Measurements from ENCODE around the gene SCAMP4.
A peak's percentile ranks its signal among the peaks of the same experiment; 100 is the strongest.
"Not testable (repeated sequence)": the region's sequence is repeated elsewhere in the genome, so short reads cannot be mapped to it uniquely, and the experiment has no call there.

Gene SCAMP4

DNA sequence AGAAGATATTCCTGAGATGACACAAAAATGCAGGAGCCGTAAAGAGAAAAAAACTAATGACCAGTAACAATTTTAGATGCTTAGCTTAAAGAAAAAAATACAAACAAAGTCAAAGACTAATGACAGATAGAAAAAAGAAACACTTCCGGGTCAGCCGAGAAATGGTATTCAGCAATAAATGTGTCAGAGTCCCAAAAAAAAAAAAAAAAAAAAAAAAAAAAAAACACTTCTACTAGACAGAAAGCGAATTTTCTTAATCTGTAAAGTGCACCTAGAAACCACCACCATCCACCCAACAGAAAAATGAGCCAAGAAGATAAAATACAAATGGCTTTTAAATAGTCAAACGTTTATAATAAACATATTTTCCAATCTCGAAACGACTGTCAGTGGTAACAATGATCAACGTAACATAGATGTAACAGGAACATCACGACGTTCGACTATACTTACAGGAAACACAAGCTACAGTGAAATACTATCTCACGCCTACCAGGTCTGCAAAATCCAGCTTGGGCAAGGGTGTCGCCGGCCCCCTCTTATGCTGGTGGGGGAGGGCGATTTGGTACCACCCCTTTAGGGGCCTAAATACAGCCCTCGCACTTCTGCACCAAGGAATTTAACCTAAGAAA, 30.5 kb upstream of the SCAMP4 start:
- no peak overlapping the region for H2BK12ac ChIP-seq (ENCODE audit: low read length in 2 of 2)
- H3K4me1 ChIP-seq (ENCODE audit: control insufficient read depth, insufficient read depth, low read depth, low read length) = peaks cover 20% of the 10 kb centered on the region
- 28% methylated on average over 15 of the region's 16 CpGs for WGBS
- no peaks in the 10 kb centered on the region for H3K9me3 ChIP-seq (ENCODE audit: control insufficient read depth, low read length)
- H3K23ac ChIP-seq (ENCODE audit: low read length in 2 of 2) = no peak overlapping the region
- peak overlapping the region in 1 of 2 experiments; percentile 37 for H3K14ac ChIP-seq (ENCODE audit: low read length in 2 of 2)
- peak overlapping the region; percentile 58 for H2AK5ac ChIP-seq (ENCODE audit: low read length, severe bottlenecking)
- no peak overlapping the region for H2BK15ac ChIP-seq (ENCODE audit: low read depth, poor library complexity, severe bottlenecking)
- peak overlapping the region; percentile 98 for H3K9ac ChIP-seq (ENCODE audit: low read length)
- peak overlapping the region in 1 of 2 experiments; percentile 30 for H3K4ac ChIP-seq (ENCODE audit: low read depth in 1 of 2, low read length in 2 of 2)
- H3K4me3 ChIP-seq (ENCODE audit: insufficient read depth in 1 of 2, low read depth in 1 of 2, low read length in 2 of 2) = peak overlapping the region; percentile 49 to 98
- H3K36me3 ChIP-seq (ENCODE audit: control insufficient read depth in 1 of 2, insufficient read depth in 2 of 2, low read depth in 1 of 2, low read length in 2 of 2) = peaks cover 10 to 45% of the 10 kb centered on the region in 2 experiments
- no peak overlapping the region for H4K8ac ChIP-seq (ENCODE audit: low read length)
- no peak overlapping the region for H2AFZ ChIP-seq (ENCODE audit: low read depth, low read length)
- H3K27me3 ChIP-seq (ENCODE audit: control insufficient read depth in 1 of 2, insufficient read depth in 1 of 2, low read length in 2 of 2) = no peaks in the 10 kb centered on the region
- no peak overlapping the region for H3K27ac ChIP-seq (ENCODE audit: low read length, poor library complexity, severe bottlenecking)
- H3K4me2 ChIP-seq (ENCODE audit: low read length, poor library complexity, severe bottlenecking) = peak overlapping the region; percentile 94
- H3K18ac ChIP-seq (ENCODE audit: low read depth in 1 of 2, low read length in 2 of 2) = peak overlapping the region in 1 of 2 experiments; percentile 7
- H2BK5ac ChIP-seq (ENCODE audit: low read depth, low read length, poor library complexity, severe bottlenecking) = no peak overlapping the region
- H3K79me1 ChIP-seq (replicated peaks; ENCODE audit: low read length, poor library complexity, severe bottlenecking) = peaks cover 26% of the 10 kb centered on the region
- DNase-seq = peak; percentile 40
- H4K91ac ChIP-seq (ENCODE audit: low read length) = no peak overlapping the region
- H2BK120ac ChIP-seq (ENCODE audit: low read depth, low read length) = no peak overlapping the region

DNA sequence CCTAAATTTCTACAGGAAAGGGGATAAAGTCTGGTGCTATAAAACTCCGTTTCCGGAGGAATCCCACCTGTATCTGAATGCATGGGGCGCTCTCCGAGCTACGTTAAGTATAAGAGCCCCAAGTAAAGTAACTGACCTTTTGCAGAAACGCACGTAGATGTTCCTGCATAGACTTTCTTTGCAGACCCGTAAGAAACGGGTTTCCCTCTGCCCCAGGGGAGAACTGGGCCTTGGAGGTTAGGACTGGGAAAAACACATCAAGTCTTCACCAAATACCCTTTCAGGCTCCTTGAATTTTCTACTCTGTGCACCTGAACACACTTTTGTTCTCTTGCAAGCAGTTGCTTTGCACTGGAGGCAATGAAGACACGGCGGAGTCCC, 29.9 kb upstream of the SCAMP4 start:
- not testable (repeated sequence) for H4K8ac ChIP-seq (ENCODE audit: low read length); H2AFZ ChIP-seq (ENCODE audit: low read depth, low read length); H3K9me3 ChIP-seq (ENCODE audit: control insufficient read depth, low read length); H2BK5ac ChIP-seq (ENCODE audit: low read depth, low read length, poor library complexity, severe bottlenecking); H2BK120ac ChIP-seq (ENCODE audit: low read depth, low read length); H4K91ac ChIP-seq (ENCODE audit: low read length); H3K23ac ChIP-seq (ENCODE audit: low read length in 2 of 2); DNase-seq; H2AK5ac ChIP-seq (ENCODE audit: low read length, severe bottlenecking); H2BK15ac ChIP-seq (ENCODE audit: low read depth, poor library complexity, severe bottlenecking); H3K27me3 ChIP-seq (ENCODE audit: control insufficient read depth in 1 of 2, insufficient read depth in 1 of 2, low read length in 2 of 2)
- Histone ChIP-seq H3K9ac (ENCODE audit: low read length) (peak overlapping the region; percentile 98), H3K4me2 (ENCODE audit: low read length, poor library complexity, severe bottlenecking) (peak overlapping the region; percentile 94), H3K79me1 (replicated peaks; ENCODE audit: low read length, poor library complexity, severe bottlenecking) (peaks cover 26% of the 10 kb centered on the region), H3K4me1 (ENCODE audit: control insufficient read depth, insufficient read depth, low read depth, low read length) (peaks cover 20% of the 10 kb centered on the region), H3K4me3 (ENCODE audit: insufficient read depth in 1 of 2, low read depth in 1 of 2, low read length in 2 of 2) (peak overlapping the region; percentile 75 to 98), H3K18ac (ENCODE audit: low read depth in 1 of 2, low read length in 2 of 2) (peak overlapping the region in 1 of 2 experiments; percentile 65), H3K14ac (ENCODE audit: low read length in 2 of 2) (peak overlapping the region in 1 of 2 experiments; percentile 85), H3K36me3 (ENCODE audit: control insufficient read depth in 1 of 2, insufficient read depth in 2 of 2, low read depth in 1 of 2, low read length in 2 of 2) (peaks cover 8 to 48% of the 10 kb centered on the region in 2 experiments), H3K27ac (ENCODE audit: low read length, poor library complexity, severe bottlenecking) (peak overlapping the region; percentile 17), H2BK12ac (ENCODE audit: low read length in 2 of 2) (peak overlapping the region in 1 of 2 experiments; percentile 11), H3K4ac (ENCODE audit: low read depth in 1 of 2, low read length in 2 of 2) (peak overlapping the region in 1 of 2 experiments; percentile 3)
- 1% methylated on average over 11 of the region's 11 CpGs for WGBS

DNA sequence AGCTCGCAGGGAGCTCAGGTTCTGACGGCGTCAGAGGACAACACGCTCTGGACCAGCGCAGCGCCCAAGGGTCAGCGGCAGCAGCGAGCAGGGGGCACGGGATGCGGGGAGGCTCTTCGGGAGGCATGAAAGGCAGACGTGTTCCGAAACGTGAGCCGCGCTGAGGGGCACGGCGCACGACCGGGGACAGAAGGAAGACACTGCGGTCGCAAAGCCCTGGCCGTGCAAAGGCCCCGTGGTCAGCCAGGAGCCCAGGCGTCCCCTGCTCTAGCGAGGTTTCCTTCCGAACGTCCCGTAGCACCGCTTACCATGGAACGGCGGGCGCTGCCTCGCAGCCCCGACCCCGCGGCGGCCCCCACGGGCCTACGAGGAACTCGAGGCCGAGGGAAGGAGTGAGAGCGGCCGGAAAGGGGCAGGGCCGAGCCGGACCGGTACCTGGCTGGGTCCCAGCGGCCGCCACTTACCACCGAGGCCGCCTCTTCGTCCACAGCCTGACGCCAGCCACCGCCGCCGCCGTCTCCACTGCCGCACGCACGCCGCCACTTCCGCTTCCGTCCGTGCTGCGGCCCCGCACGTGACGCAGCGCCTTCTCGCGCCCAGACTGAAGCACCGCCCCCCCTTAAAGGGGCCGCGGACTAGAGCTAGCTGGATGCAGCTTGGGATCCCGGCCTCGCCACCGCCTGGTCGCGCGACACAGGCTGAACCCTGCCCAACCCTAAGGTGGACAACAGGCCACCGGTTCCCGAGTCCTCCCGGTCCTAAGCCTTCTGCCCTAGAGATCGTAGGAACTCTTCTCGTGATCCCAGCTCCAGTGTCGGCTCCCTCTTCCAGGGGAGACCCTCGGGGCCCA, 29.3 kb upstream of the SCAMP4 start:
- no peaks in the 10 kb centered on the region for H3K9me3 ChIP-seq (ENCODE audit: control insufficient read depth, low read length)
- peak overlapping the region in 1 of 2 experiments; percentile 100 for H3K23ac ChIP-seq (ENCODE audit: low read length in 2 of 2)
- no peaks in the 10 kb centered on the region for H3K27me3 ChIP-seq (ENCODE audit: control insufficient read depth in 1 of 2, insufficient read depth in 1 of 2, low read length in 2 of 2)
- H3K79me1 ChIP-seq (replicated peaks; ENCODE audit: low read length, poor library complexity, severe bottlenecking) = peaks cover 29% of the 10 kb centered on the region
- peak overlapping the region; percentile 75 to 98 for H3K4me3 ChIP-seq (ENCODE audit: insufficient read depth in 1 of 2, low read depth in 1 of 2, low read length in 2 of 2)
- WGBS = under 1% methylated on average over 84 of the region's 87 CpGs
- H3K14ac ChIP-seq (ENCODE audit: low read length in 2 of 2) = peak overlapping the region in 1 of 2 experiments; percentile 85
- H3K9ac ChIP-seq (ENCODE audit: low read length) = peak overlapping the region; percentile 98
- H2BK5ac ChIP-seq (ENCODE audit: low read depth, low read length, poor library complexity, severe bottlenecking) = peak overlapping the region; percentile 36
- peak overlapping the region; percentile 95 for H4K91ac ChIP-seq (ENCODE audit: low read length)
- peak overlapping the region; percentile 11 to 96 for H2BK12ac ChIP-seq (ENCODE audit: low read length in 2 of 2)
- peak overlapping the region; percentile 29 for H2BK15ac ChIP-seq (ENCODE audit: low read depth, poor library complexity, severe bottlenecking)
- H2AFZ ChIP-seq (ENCODE audit: low read depth, low read length) = peak overlapping the region; percentile 78
- peak overlapping the region; percentile 99 for H4K8ac ChIP-seq (ENCODE audit: low read length)
- peak overlapping the region; percentile 17 for H3K27ac ChIP-seq (ENCODE audit: low read length, poor library complexity, severe bottlenecking)
- H3K36me3 ChIP-seq (ENCODE audit: control insufficient read depth in 1 of 2, insufficient read depth in 2 of 2, low read depth in 1 of 2, low read length in 2 of 2) = peaks cover 5 to 50% of the 10 kb centered on the region in 2 experiments
- peak overlapping the region; percentile 81 for H2AK5ac ChIP-seq (ENCODE audit: low read length, severe bottlenecking)
- H3K18ac ChIP-seq (ENCODE audit: low read depth in 1 of 2, low read length in 2 of 2) = peak overlapping the region; percentile 81 to 87
- DNase-seq = peak; percentile 94
- peak overlapping the region; percentile 64 for H2BK120ac ChIP-seq (ENCODE audit: low read depth, low read length)
- peak overlapping the region; percentile 90 for H3K4ac ChIP-seq (ENCODE audit: low read depth in 1 of 2, low read length in 2 of 2)
- peak overlapping the region; percentile 94 for H3K4me2 ChIP-seq (ENCODE audit: low read length, poor library complexity, severe bottlenecking)
- H3K4me1 ChIP-seq (ENCODE audit: control insufficient read depth, insufficient read depth, low read depth, low read length) = peaks cover 20% of the 10 kb centered on the region

All from mesenchymal stem cell (in vitro differentiated cells and primary cell).